Endothelial cell of umbilical vein (primary cell): ENCODE results near the gene CDH19. TPM values are rescaled to one million over a fixed set of nuclear protein-coding genes. Genes with fewer than 3 reads are reported as not detected.

ENCODE experiments used
- BruUV-seq: library from RNA; stranded (reverse); fragments of 400-500 nt; replicated peaks from 2 replicates; lab custom pipeline; 2021; lab: Mats Ljungman, UMichigan
- CTCF ChIA-PET: fragments of 300-600, 350-600 bp; sonication (Branson Sonifier 250); formaldehyde crosslinking; loops from one replicate; lab custom pipeline; 2021; ENCODE audit warnings: antibody characterized with exemption, inconsistent platforms; lab: Charles Lee
- POLR2A ChIA-PET: fragments of 300-600, 350-600 bp; sonication (Branson Sonifier 250); formaldehyde crosslinking; loops from one replicate; lab custom pipeline; 2021; ENCODE audit warnings: antibody characterized with exemption, inconsistent platforms; lab: Charles Lee
- DNase-seq: peaks from one replicate; pipeline ENCODE4 v3.0.0-alpha.2; 2011; ENCODE audit warnings: low read depth, low spot score
- FAIRE-seq: peaks from 2 replicates; lab custom pipeline; 2011; peaks lifted over from hg19 to GRCh38; lab: Jason Lieb, UNC
- H2AFZ ChIP-seq: 2 replicates; pipeline ENCODE4 v1.6.0; 2012; ENCODE audit warnings: low read depth, low read length, control low read depth, inconsistent platforms
- H3K27ac ChIP-seq: 2 replicates; pipeline ENCODE4 v1.5.1; 2011; ENCODE audit warnings: low read depth, mild to moderate bottlenecking, control low read depth, low read length, moderate library complexity; ENCODE audit not compliant: insufficient read depth
- H3K27me3 ChIP-seq, 2 experiments: 2 replicates each; pipeline versions ENCODE4 v1.6.0 to v1.6.1; 2011; ENCODE audit warnings: low read length in 2 of 2, mixed read lengths in 1 of 2; ENCODE audit not compliant: control insufficient read depth in 2 of 2, insufficient read depth in 2 of 2
- H3K36me3 ChIP-seq, 2 experiments: 2 replicates in 1 of 2; 3 replicates in 1 of 2; pipeline ENCODE4 v1.5.1; 2011; ENCODE audit warnings: low read length in 2 of 2, mild to moderate bottlenecking in 1 of 2, moderate library complexity in 1 of 2; ENCODE audit not compliant: control insufficient read depth in 2 of 2, insufficient read depth in 2 of 2; ENCODE audit errors: extremely low read depth in 1 of 2
- H3K4me1 ChIP-seq: 3 replicates; pipeline ENCODE4 v1.5.1; 2011; ENCODE audit warnings: mild to moderate bottlenecking, low read length; ENCODE audit not compliant: control insufficient read depth, insufficient read depth; ENCODE audit errors: extremely low read depth
- H3K4me2 ChIP-seq: 2 replicates; pipeline ENCODE4 v1.6.1; 2011; ENCODE audit warnings: low read length, control low read depth, mixed read lengths; ENCODE audit not compliant: insufficient read depth
- H3K4me3 ChIP-seq, 3 experiments: fragments of 200-600 bp in 1 of 3; sonication (generic), shearing (Covaris generic) in 1 of 3; replicated peaks in 1 of 3; 2 replicates each; pipeline ENCODE4 v1.5.1; 2011 to 2016; ENCODE audit warnings: control low read depth in 3 of 3, low read length in 3 of 3, mild to moderate bottlenecking in 2 of 3, inconsistent platforms in 1 of 3, low read depth in 1 of 3, moderate library complexity in 1 of 3; ENCODE audit not compliant: insufficient read depth in 1 of 3
- H3K79me2 ChIP-seq: 2 replicates; pipeline ENCODE4 v1.6.0; 2012; ENCODE audit warnings: low read length, inconsistent platforms; ENCODE audit not compliant: control insufficient read depth, insufficient read depth
- H3K9ac ChIP-seq: replicated peaks from 2 replicates; pipeline ENCODE3; 2011; ENCODE audit warnings: low read length, control low read depth; ENCODE audit not compliant: insufficient read depth; ENCODE audit errors: extremely low read depth
- H3K9me1 ChIP-seq: replicated peaks from 3 replicates; pipeline ENCODE4 v1.6.0; 2011; ENCODE audit warnings: mild to moderate bottlenecking, low read length; ENCODE audit not compliant: control insufficient read depth, insufficient read depth; ENCODE audit errors: extremely low read depth
- H3K9me3 ChIP-seq: replicated peaks from 2 replicates; pipeline ENCODE4 v1.5.1; 2012; ENCODE audit warnings: low read length, inconsistent platforms; ENCODE audit not compliant: control insufficient read depth, insufficient read depth
- H4K20me1 ChIP-seq: replicated peaks from 2 replicates; pipeline ENCODE3; 2011; ENCODE audit warnings: mild to moderate bottlenecking, low read length; ENCODE audit not compliant: control insufficient read depth, insufficient read depth; ENCODE audit errors: extremely low read depth
- EZH2 ChIP-seq: IDR thresholded peaks from 2 replicates; pipeline ENCODE4 v1.6.1; 2012; ENCODE audit warnings: borderline replicate concordance, low read depth, mild to moderate bottlenecking, moderate library complexity, low read length, inconsistent platforms; ENCODE audit not compliant: severe bottlenecking
- FOS ChIP-seq: IDR thresholded peaks from 2 replicates; pipeline ENCODE4 v1.6.1; 2011; ENCODE audit warnings: mild to moderate bottlenecking, low read length, moderate library complexity, borderline replicate concordance; ENCODE audit not compliant: insufficient read depth
- GATA2 ChIP-seq: IDR thresholded peaks from 2 replicates; pipeline ENCODE4 v1.7.0; 2011; ENCODE audit warnings: low read depth, mild to moderate bottlenecking, moderate library complexity, mixed read lengths, low read length; ENCODE audit not compliant: insufficient read length, insufficient read depth
- JUN ChIP-seq: IDR thresholded peaks from 2 replicates; pipeline ENCODE4 v1.6.1; 2011; ENCODE audit warnings: borderline replicate concordance, low read depth; ENCODE audit not compliant: insufficient read length, insufficient read depth
- MYC ChIP-seq: IDR thresholded peaks from one replicate; pipeline ENCODE4 v1.6.1; 2011; ENCODE audit warnings: mild to moderate bottlenecking, low read depth, low read length
- POLR2A ChIP-seq: IDR thresholded peaks from 2 replicates; pipeline ENCODE4 v1.6.1; 2012; ENCODE audit warnings: low read depth, mild to moderate bottlenecking, control low read depth, low read length
- POLR2AphosphoS5 ChIP-seq: IDR thresholded peaks from 2 replicates; pipeline ENCODE4 v1.6.1; 2012; ENCODE audit warnings: low read depth, mild to moderate bottlenecking, control low read depth, low read length, moderate library complexity; ENCODE audit not compliant: insufficient read depth
- dilution Hi-C: fragments of 300-500 bp; cut with MboI; formaldehyde crosslinking; loops from one replicate; pipeline ENCODE4 v1.15.0; 2019; ENCODE audit warnings: low sequenced_read_pairs; ENCODE audit not compliant: extremely low pct_ligation_motif_present
- intact Hi-C: fragments of 100-400 bp; cut with micrococcal nuclease; formaldehyde crosslinking; loops from one replicate; pipeline ENCODE4 v1.10.0; 2022
- polyA plus RNA-seq, 4 experiments: library from polyadenylated mRNA; depleted of rRNA in 3 of 4; stranded (reverse) in 3 of 4; unstranded in 1 of 4; fragments of >200 nt; gene quantifications; 2 replicates each; pipeline versions ENCODE4 v1.2.1 to v1.2.3, GENCODE V29; 2011 to 2012; ENCODE audit warnings: missing spikeins in 1 of 4
- total RNA-seq: library from RNA; stranded (reverse); gene quantifications from 2 replicates; pipeline ENCODE4 v1.2.3, GENCODE V29; 2021
- TF ChIP-seq, protein P1 (sequence below): IDR thresholded peaks from 2 replicates; pipeline ENCODE4 v1.6.1; 2011; ENCODE audit not compliant: insufficient read depth, insufficient read length
- TF ChIP-seq, protein P2 (sequence below), 2 donors: IDR thresholded peaks; 1 replicate in 1 of 2; 2 replicates in 1 of 2; pipeline ENCODE4 v1.5.1; 2011; ENCODE audit warnings: low read length in 2 of 2, mild to moderate bottlenecking in 2 of 2, moderate library complexity in 2 of 2, control low read depth in 1 of 2, inconsistent platforms in 1 of 2, low read depth in 1 of 2; ENCODE audit not compliant: insufficient read depth in 1 of 2; ENCODE audit errors: extremely low read depth in 1 of 2

Gene CDH19
- total and polyA plus RNA-seq, 2 donors (not counting 3 experiments of a cell fraction or from before 2014, with no cell fraction given) = not detected

DNA sequence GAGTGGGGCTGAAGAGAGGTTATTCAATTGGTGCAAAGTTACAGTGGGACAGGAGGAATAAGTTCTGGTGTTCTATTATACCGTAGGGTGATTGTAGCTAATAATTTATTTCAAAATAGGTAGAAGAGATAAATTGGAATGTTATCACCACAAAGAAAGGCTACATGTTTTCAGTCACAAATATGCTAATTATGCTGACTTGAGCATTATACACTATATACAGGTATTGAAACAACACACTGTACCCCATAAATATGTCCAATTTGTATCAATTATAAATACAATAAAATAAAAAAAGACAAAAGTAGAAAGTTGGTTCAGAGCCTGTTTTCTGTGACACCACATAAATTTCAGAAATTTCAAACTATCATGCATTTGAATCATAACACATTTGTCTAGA is 97.7 kb downstream of the CDH19 start:
- Histone ChIP-seq H3K27me3 (no peaks in the 10 kb centered on the region), H2AFZ (no peak overlapping the region), H3K9me3 (no peaks in the 10 kb centered on the region), H3K4me1 (peaks cover 3% of the 10 kb centered on the region), H3K79me2 (no peaks in the 10 kb centered on the region), H3K36me3 (no peaks in the 10 kb centered on the region), H3K4me3 (no peak overlapping the region), H3K27ac (no peak overlapping the region), H3K9me1 (no peaks in the 10 kb centered on the region), H3K9ac (no peak overlapping the region), H3K4me2 (no peak overlapping the region), H4K20me1 (no peaks in the 10 kb centered on the region)
- ChIA-PET POLR2A (no interaction called here), CTCF (interaction anchor here (1.5 to 1.6 kb wide), 2 partner anchors 10 to 11 kb away, joined by 3 to 4 read pairs; no protein-coding TSS in a partner anchor)
- TF ChIP-seq, protein P1, sequence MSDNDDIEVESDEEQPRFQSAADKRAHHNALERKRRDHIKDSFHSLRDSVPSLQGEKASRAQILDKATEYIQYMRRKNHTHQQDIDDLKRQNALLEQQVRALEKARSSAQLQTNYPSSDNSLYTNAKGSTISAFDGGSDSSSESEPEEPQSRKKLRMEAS = no peak
- no peak for TF ChIP-seq JUN
- TF ChIP-seq GATA2 = no peak
- no peak for TF ChIP-seq POLR2AphosphoS5
- TF ChIP-seq EZH2 = no peak
- no peak for TF ChIP-seq MYC
- TF ChIP-seq POLR2A = no peak
- TF ChIP-seq FOS = no peak
- TF ChIP-seq, protein P2, sequence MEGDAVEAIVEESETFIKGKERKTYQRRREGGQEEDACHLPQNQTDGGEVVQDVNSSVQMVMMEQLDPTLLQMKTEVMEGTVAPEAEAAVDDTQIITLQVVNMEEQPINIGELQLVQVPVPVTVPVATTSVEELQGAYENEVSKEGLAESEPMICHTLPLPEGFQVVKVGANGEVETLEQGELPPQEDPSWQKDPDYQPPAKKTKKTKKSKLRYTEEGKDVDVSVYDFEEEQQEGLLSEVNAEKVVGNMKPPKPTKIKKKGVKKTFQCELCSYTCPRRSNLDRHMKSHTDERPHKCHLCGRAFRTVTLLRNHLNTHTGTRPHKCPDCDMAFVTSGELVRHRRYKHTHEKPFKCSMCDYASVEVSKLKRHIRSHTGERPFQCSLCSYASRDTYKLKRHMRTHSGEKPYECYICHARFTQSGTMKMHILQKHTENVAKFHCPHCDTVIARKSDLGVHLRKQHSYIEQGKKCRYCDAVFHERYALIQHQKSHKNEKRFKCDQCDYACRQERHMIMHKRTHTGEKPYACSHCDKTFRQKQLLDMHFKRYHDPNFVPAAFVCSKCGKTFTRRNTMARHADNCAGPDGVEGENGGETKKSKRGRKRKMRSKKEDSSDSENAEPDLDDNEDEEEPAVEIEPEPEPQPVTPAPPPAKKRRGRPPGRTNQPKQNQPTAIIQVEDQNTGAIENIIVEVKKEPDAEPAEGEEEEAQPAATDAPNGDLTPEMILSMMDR (IDR thresholded peaks at IDR 0.05; ENCODE audit: extremely low read depth in 1 of 2, insufficient read depth in 1 of 2, low read depth in 1 of 2, low read length in 2 of 2) = no peak
- intact Hi-C loops = no loop called here
- DNase-seq (no peak), FAIRE-seq (no peak)
- dilution Hi-C loops = no loop called here
- BruUV-seq = no TSS peak
